Omental fat pad (tissue), 4 donors: ENCODE measurements around the gene CEP170B. TPM values are rescaled to one million over a fixed set of nuclear protein-coding genes. Genes with fewer than 3 reads are reported as not detected.
"Not testable (repeated sequence)": the region's sequence is repeated elsewhere in the genome, so short reads cannot be mapped to it uniquely, and the experiment has no call there.

ENCODE experiments used
- ATAC-seq: fragments of 150-250 bp; one replicate; pipeline ENCODE4 v1.9.1; 2016; ENCODE audit warnings: mild to moderate bottlenecking, moderate library complexity; ENCODE audit not compliant: low FRiP score
- DNase-seq: peaks from one replicate; pipeline ENCODE4 v3.0.0-alpha.2; 2019; ENCODE audit warnings: low spot score
- CTCF ChIP-seq, 3 donors: fragments of 450-650 bp; IDR thresholded peaks; one replicate each; pipeline ENCODE4 v1.5.1; 2016 to 2017; ENCODE audit warnings: antibody characterized with exemption in 3 of 3, mild to moderate bottlenecking in 3 of 3, moderate library complexity in 2 of 3
- total RNA-seq, 4 donors: library from RNA; depleted of rRNA; stranded (reverse); fragments of >200 nt; gene quantifications; one replicate each; pipeline ENCODE4 v1.1.0, GENCODE V29; 2016

The CEP170B gene
- total RNA-seq, 4 donors from 2014 or later, result 5.5 to 29.3 (median 13.0) TPM

GRCh38 chr14:104913435-104913834 is 48.4 kb downstream of the CEP170B start:
- ATAC-seq (no peak), DNase-seq (no peak)
- no peak for TF ChIP-seq CTCF (IDR thresholded peaks at IDR 0.05)

GRCh38 chr14:104917116-104917515 is 52.0 kb downstream of the CEP170B start:
- no peak for DNase-seq
- TF ChIP-seq CTCF (IDR thresholded peaks at IDR 0.05), result no peak
- ATAC-seq, result no peak

GRCh38 chr14:104917993-104918392 is 52.9 kb downstream of the CEP170B start:
- DNase-seq (no peak), ATAC-seq (no peak)
- no peak for TF ChIP-seq CTCF (IDR thresholded peaks at IDR 0.05)

- not testable (repeated sequence) for ATAC-seq, DNase-seq
These were observed 54.3 kb downstream of the CEP170B start for GRCh38 chr14:104919152-104919992.

GRCh38 chr14:104919993-104920315 is 54.9 kb downstream of the CEP170B start:
- DNase-seq (no peak), ATAC-seq (no peak)
- TF ChIP-seq CTCF (IDR thresholded peaks at IDR 0.05), result no peak

GRCh38 chr14:104923640-104924420 is 58.8 kb downstream of the CEP170B start:
- ATAC-seq, result no peak
- DNase-seq, result no peak

More at GRCh38 chr14:104923640-104924420, 58.8 kb downstream of the CEP170B start:
- TF ChIP-seq CTCF (IDR thresholded peaks at IDR 0.05), result no peak
